OCI-LY7 (cell line): Measurements from ENCODE around the gene IL20RA. TPM values are rescaled to one million over a fixed set of nuclear protein-coding genes. Genes with fewer than 3 reads are reported as not detected.

Experiments
- BruUV-seq: library from RNA; stranded (reverse); fragments of 400-500 nt; replicated peaks from 2 replicates; lab custom pipeline; 2021; lab: Mats Ljungman, UMichigan
- CTCF ChIA-PET: fragments of 300-600 bp; sonication (Branson Sonifier 250); formaldehyde crosslinking; loops from one replicate; lab custom pipeline; 2022; ENCODE audit warnings: antibody characterized with exemption; ENCODE audit not compliant: unreplicated experiment; lab: Charles Lee
- POLR2A ChIA-PET: fragments of 300-600 bp; sonication (Branson Sonifier 250); formaldehyde crosslinking; loops from one replicate; lab custom pipeline; 2022; ENCODE audit warnings: antibody characterized with exemption; lab: Charles Lee
- DNase-seq: peaks from one replicate; pipeline ENCODE4 v3.0.0-alpha.2; 2015; ENCODE audit warnings: low spot score
- H2AFZ ChIP-seq: fragments of 200-600 bp; sonication (generic), shearing (Covaris generic); 2 replicates; pipeline ENCODE4 v1.6.1; 2014; ENCODE audit warnings: mild to moderate bottlenecking, antibody characterized with exemption, low read length, moderate library complexity
- H3K27ac ChIP-seq: fragments of 200-600 bp; sonication (generic); 2 replicates; pipeline ENCODE4 v1.5.1; 2014; ENCODE audit warnings: mixed run types, low read depth, mild to moderate bottlenecking, moderate library complexity, low read length, inconsistent platforms; ENCODE audit not compliant: poor library complexity, severe bottlenecking
- H3K36me3 ChIP-seq: fragments of 200-600 bp; sonication (generic); 2 replicates; pipeline ENCODE4 v1.6.1; 2014; ENCODE audit warnings: mild to moderate bottlenecking, antibody characterized with exemption, low read length, moderate library complexity, mixed read lengths; ENCODE audit not compliant: insufficient read depth
- H3K4me1 ChIP-seq: fragments of 200-600 bp; sonication (generic); 2 replicates; pipeline ENCODE4 v1.5.1; 2014; ENCODE audit warnings: mild to moderate bottlenecking, low read length; ENCODE audit not compliant: insufficient read depth, poor library complexity, severe bottlenecking
- H3K4me2 ChIP-seq: fragments of 200-600 bp; sonication (generic); 2 replicates; pipeline ENCODE4 v1.6.1; 2014; ENCODE audit warnings: mild to moderate bottlenecking, low read length
- H3K4me3 ChIP-seq: fragments of 200-600 bp; sonication (generic); 2 replicates; pipeline ENCODE4 v1.5.1; 2014; ENCODE audit warnings: mild to moderate bottlenecking, low read depth, low read length; ENCODE audit not compliant: poor library complexity, severe bottlenecking
- H3K79me2 ChIP-seq: fragments of 200-600 bp; sonication (generic); 2 replicates; pipeline ENCODE4 v1.6.1; 2016; ENCODE audit warnings: low read depth, mild to moderate bottlenecking, low read length, moderate library complexity, mixed read lengths; ENCODE audit not compliant: insufficient read depth
- H3K9me2 ChIP-seq: fragments of 200-600 bp; sonication (generic); 2 replicates; pipeline ENCODE4 v1.6.1; 2016; ENCODE audit warnings: mild to moderate bottlenecking, low read length, mixed read lengths; ENCODE audit not compliant: insufficient read depth
- H3K9me3 ChIP-seq: fragments of 200-600 bp; sonication (generic); 2 replicates; pipeline ENCODE4 v1.6.1; 2014; ENCODE audit warnings: mild to moderate bottlenecking, mixed run types, low read length, mixed read lengths
- H4K20me1 ChIP-seq: fragments of 200-600 bp; sonication (generic); 2 replicates; pipeline ENCODE4 v1.6.1; 2014; ENCODE audit warnings: mild to moderate bottlenecking, antibody characterized with exemption, low read length, moderate library complexity, mixed read lengths; ENCODE audit not compliant: insufficient read depth
- EZH2phosphoT487 ChIP-seq: fragments of 200-600 bp; sonication (generic); IDR thresholded peaks from 2 replicates; pipeline ENCODE4 v1.6.1; 2018; ENCODE audit warnings: low read depth, borderline replicate concordance, mild to moderate bottlenecking, mixed run types, antibody characterized with exemption, low read length, moderate library complexity, mixed read lengths
- intact Hi-C: fragments of 100-400 bp; cut with micrococcal nuclease; formaldehyde crosslinking; loops from one replicate; pipeline ENCODE4 v1.10.0; 2022; ENCODE audit not compliant: unreplicated experiment
- total RNA-seq, 2 experiments: library from RNA; depleted of rRNA in 1 of 2; stranded (reverse); fragments of >200 nt in 1 of 2; shearing (Covaris generic) in 1 of 2; gene quantifications; 2 replicates each; pipeline ENCODE4 v1.2.3, GENCODE V29; 2014 to 2022
- TF ChIP-seq, protein P1 (sequence below): fragments of 200-600 bp; sonication (generic); conservative IDR thresholded peaks from 2 replicates; pipeline ENCODE4 v1.5.1; 2014; ENCODE audit warnings: mild to moderate bottlenecking, antibody characterized with exemption, low read length, moderate library complexity, mixed read lengths

IL20RA gene
- total RNA-seq, 2 experiments from 2014 or later = not detected

DNA sequence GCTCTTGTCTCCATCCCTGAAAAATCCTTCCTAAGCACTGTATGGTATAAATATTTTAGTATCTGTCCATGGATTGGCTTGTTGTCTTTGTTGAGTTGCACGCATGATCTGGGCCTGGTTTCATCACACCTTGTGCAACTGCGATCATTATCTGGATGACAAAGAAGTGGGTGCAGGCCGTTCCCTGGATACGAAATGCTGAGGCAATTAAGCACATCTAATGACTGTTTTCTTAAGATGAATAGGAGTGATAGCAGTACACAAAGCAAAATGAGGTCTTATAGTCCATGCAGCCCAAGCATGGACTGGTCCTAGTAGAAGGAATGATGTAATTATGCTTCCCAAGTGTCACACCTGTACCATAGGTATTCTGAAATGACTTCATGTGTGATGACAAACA lies 74.8 kb downstream of the IL20RA start:
- POLR2A ChIA-PET = interaction anchor here (0.5 to 0.6 kb wide), 2 partner anchors 327 to 455 kb away, joined by 3 to 5 read pairs; no protein-coding TSS in a partner anchor
- intact Hi-C loops = loop anchor here (2.0 to 5.0 kb wide), 2 partner anchors 342 to 669 kb away; no protein-coding TSS in a partner anchor
- H2AFZ ChIP-seq = no peak overlapping the region

DNA sequence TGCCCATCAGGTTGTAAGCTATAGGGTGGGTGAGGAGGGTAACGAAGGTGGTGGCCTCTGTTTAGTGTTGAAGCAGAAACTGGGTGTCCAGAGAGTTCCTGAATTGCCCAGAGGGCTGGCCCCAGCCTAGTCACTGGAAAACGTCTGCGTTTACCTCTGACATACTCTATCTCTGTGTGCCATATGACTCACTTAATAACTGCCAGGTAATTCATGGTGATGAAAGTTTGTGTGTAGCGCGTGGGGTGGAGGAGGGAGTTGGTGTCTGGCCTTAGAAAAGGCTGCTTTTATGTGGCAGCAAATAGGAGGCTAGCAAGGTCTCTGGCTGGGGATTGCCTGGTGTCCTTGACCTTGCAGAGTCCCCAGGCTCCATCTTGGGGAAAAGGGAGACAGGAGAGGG lies 75.3 kb downstream of the IL20RA start:
- no peaks in the 10 kb centered on the region for H4K20me1 ChIP-seq
- no peak overlapping the region for H2AFZ ChIP-seq
- no peaks in the 10 kb centered on the region for H3K36me3 ChIP-seq
- H3K4me2 ChIP-seq = no peak overlapping the region
- POLR2A ChIA-PET = no interaction called here
- intact Hi-C loops = loop anchor here (2.0 to 5.0 kb wide), 2 partner anchors 343 to 669 kb away; no protein-coding TSS in a partner anchor
- no peaks in the 10 kb centered on the region for H3K4me1 ChIP-seq
- no peaks in the 10 kb centered on the region for H3K9me2 ChIP-seq
- no peaks in the 10 kb centered on the region for H3K9me3 ChIP-seq
- BruUV-seq = no TSS peak
- no peaks in the 10 kb centered on the region for H3K79me2 ChIP-seq
- CTCF ChIA-PET = interaction anchor here (0.9 kb wide), 1 partner anchor 20 kb away, joined by 6 read pairs; no protein-coding TSS in a partner anchor
- TF ChIP-seq EZH2phosphoT487 = no peak
- TF ChIP-seq, protein P1, sequence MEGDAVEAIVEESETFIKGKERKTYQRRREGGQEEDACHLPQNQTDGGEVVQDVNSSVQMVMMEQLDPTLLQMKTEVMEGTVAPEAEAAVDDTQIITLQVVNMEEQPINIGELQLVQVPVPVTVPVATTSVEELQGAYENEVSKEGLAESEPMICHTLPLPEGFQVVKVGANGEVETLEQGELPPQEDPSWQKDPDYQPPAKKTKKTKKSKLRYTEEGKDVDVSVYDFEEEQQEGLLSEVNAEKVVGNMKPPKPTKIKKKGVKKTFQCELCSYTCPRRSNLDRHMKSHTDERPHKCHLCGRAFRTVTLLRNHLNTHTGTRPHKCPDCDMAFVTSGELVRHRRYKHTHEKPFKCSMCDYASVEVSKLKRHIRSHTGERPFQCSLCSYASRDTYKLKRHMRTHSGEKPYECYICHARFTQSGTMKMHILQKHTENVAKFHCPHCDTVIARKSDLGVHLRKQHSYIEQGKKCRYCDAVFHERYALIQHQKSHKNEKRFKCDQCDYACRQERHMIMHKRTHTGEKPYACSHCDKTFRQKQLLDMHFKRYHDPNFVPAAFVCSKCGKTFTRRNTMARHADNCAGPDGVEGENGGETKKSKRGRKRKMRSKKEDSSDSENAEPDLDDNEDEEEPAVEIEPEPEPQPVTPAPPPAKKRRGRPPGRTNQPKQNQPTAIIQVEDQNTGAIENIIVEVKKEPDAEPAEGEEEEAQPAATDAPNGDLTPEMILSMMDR = no peak
- H3K27ac ChIP-seq = no peak overlapping the region
- H3K4me3 ChIP-seq = no peak overlapping the region
- no peak for DNase-seq

More for the DNA sequence above, 74.8 kb downstream of the IL20RA start:
- Histone ChIP-seq H3K4me2 (no peak overlapping the region), H3K4me1 (no peaks in the 10 kb centered on the region), H3K36me3 (no peaks in the 10 kb centered on the region), H3K9me2 (no peaks in the 10 kb centered on the region), H3K4me3 (no peak overlapping the region), H4K20me1 (no peaks in the 10 kb centered on the region), H3K27ac (no peak overlapping the region), H3K9me3 (no peaks in the 10 kb centered on the region), H3K79me2 (no peaks in the 10 kb centered on the region)
- no peak for DNase-seq
- TF ChIP-seq, protein P1 = no peak
- no peak for TF ChIP-seq EZH2phosphoT487
- no TSS peak for BruUV-seq
- CTCF ChIA-PET = no interaction called here

DNA sequence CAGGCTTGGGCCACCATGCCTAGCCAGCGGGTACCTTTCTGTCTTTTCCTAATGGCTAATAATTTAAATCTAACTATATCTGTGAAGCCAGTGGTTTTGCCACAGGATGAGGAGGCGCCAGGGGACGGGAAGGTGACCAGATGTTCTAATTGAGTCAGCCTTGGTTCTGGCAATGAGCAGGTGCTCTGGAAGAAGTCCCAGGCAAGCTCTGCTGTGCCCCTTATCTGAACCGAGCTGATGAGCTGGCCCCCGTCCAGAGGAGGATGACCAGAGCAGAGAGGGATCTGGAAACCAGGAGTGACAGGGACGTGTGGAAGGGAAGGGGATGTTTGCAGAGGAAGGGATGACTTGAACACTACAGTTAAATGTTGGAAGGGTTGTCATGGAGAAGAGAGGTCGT lies 75.9 kb downstream of the IL20RA start:
- Histone ChIP-seq H3K79me2 (no peaks in the 10 kb centered on the region), H3K4me2 (no peak overlapping the region), H3K4me1 (no peaks in the 10 kb centered on the region), H3K9me2 (no peaks in the 10 kb centered on the region), H3K9me3 (no peaks in the 10 kb centered on the region), H2AFZ (no peak overlapping the region), H3K27ac (no peak overlapping the region), H3K36me3 (no peaks in the 10 kb centered on the region), H4K20me1 (no peaks in the 10 kb centered on the region), H3K4me3 (no peak overlapping the region)
- no TSS peak for BruUV-seq
- DNase-seq = no peak
- TF ChIP-seq EZH2phosphoT487 = no peak
- TF ChIP-seq, protein P1 = no peak
- POLR2A ChIA-PET = no interaction called here
- intact Hi-C loops = loop anchor here (2.0 to 5.0 kb wide), 2 partner anchors 343 to 670 kb away; no protein-coding TSS in a partner anchor
- CTCF ChIA-PET = interaction anchor here (0.9 kb wide), 1 partner anchor 20 kb away, joined by 6 read pairs; no protein-coding TSS in a partner anchor
